ENCODE results near the gene LPO. TPM values are rescaled to one million over a fixed set of nuclear protein-coding genes. Genes with fewer than 3 reads are reported as not detected.

LPO gene
- total RNA-seq, 1 experiment from 2014 or later: 0.54 TPM

DNA sequence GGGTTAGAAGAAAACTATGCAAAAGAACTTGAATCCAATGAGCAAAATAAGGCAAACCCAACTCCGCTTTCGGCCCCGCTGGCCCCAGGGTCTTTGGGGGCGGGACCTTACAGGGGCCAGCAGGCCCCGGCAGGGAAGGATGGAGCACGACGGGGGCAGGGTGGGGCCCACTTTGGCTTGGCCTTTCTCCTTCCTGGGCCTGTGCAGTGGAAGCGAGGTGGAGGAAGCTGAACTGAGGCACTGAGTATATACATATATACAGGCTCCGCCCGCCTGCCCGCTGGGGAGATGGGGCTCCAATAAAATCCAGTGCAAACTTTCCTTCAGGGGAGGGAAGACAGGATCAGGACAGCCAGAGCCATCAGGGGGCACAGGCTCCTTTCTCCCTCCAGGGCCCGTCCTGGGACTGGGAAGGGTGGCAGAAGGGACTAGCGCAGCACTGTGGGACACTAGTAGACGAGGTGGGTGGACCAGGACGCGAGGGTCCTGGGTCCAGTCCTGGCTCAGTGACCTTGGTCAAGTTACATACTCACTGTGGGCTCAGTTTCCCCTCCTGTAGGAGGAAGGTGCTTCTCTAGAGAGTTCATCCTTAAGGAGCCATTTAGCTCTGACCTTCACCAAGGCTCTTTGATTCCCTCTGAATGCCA is 63.2 kb downstream of the LPO start:
- H3K4me3 ChIP-seq (ENCODE audit: low read depth, low read length): no peak overlapping the region
- peaks cover 5% of the 10 kb centered on the region for H3K4me1 Mint-ChIP-seq (ENCODE audit: low read depth, unreplicated experiment)
- no peaks in the 10 kb centered on the region for H3K9me3 ChIP-seq
- no peaks in the 10 kb centered on the region for H3K27me3 Mint-ChIP-seq (ENCODE audit: insufficient read depth, unreplicated experiment)
- H3K36me3 ChIP-seq (ENCODE audit: control insufficient read depth, insufficient read depth, low read length): no peaks in the 10 kb centered on the region
- no peak overlapping the region for H3K27ac Mint-ChIP-seq (ENCODE audit: unreplicated experiment)
- DNase-seq: no peak
- no peaks in the 10 kb centered on the region for H3K4me1 ChIP-seq
- no peak overlapping the region for H3K4me3 Mint-ChIP-seq (ENCODE audit: unreplicated experiment)
- CTCF ChIA-PET: interaction anchor here (0.9 kb wide), 1 partner anchor 16 kb away, joined by 3 read pairs; no protein-coding TSS in a partner anchor
- TF ChIP-seq, protein P1, sequence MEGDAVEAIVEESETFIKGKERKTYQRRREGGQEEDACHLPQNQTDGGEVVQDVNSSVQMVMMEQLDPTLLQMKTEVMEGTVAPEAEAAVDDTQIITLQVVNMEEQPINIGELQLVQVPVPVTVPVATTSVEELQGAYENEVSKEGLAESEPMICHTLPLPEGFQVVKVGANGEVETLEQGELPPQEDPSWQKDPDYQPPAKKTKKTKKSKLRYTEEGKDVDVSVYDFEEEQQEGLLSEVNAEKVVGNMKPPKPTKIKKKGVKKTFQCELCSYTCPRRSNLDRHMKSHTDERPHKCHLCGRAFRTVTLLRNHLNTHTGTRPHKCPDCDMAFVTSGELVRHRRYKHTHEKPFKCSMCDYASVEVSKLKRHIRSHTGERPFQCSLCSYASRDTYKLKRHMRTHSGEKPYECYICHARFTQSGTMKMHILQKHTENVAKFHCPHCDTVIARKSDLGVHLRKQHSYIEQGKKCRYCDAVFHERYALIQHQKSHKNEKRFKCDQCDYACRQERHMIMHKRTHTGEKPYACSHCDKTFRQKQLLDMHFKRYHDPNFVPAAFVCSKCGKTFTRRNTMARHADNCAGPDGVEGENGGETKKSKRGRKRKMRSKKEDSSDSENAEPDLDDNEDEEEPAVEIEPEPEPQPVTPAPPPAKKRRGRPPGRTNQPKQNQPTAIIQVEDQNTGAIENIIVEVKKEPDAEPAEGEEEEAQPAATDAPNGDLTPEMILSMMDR (IDR thresholded peaks at IDR 0.05; ENCODE audit: insufficient read depth in 1 of 2, low read depth in 1 of 2, low read length in 1 of 2, severe bottlenecking in 1 of 2, unreplicated experiment in 1 of 2): no peak
- H3K36me3 Mint-ChIP-seq (ENCODE audit: insufficient read depth, unreplicated experiment): no peaks in the 10 kb centered on the region
- BruUV-seq (replicated peaks): no TSS peak
- intact Hi-C loops (cut with micrococcal nuclease; ENCODE audit: unreplicated experiment): no loop called here
- no peaks in the 10 kb centered on the region for H3K9me3 Mint-ChIP-seq (ENCODE audit: unreplicated experiment)
- POLR2A ChIA-PET: no interaction called here
- H3K27me3 ChIP-seq (replicated peaks; ENCODE audit: control insufficient read depth, insufficient read depth, low read length): no peaks in the 10 kb centered on the region

DNA sequence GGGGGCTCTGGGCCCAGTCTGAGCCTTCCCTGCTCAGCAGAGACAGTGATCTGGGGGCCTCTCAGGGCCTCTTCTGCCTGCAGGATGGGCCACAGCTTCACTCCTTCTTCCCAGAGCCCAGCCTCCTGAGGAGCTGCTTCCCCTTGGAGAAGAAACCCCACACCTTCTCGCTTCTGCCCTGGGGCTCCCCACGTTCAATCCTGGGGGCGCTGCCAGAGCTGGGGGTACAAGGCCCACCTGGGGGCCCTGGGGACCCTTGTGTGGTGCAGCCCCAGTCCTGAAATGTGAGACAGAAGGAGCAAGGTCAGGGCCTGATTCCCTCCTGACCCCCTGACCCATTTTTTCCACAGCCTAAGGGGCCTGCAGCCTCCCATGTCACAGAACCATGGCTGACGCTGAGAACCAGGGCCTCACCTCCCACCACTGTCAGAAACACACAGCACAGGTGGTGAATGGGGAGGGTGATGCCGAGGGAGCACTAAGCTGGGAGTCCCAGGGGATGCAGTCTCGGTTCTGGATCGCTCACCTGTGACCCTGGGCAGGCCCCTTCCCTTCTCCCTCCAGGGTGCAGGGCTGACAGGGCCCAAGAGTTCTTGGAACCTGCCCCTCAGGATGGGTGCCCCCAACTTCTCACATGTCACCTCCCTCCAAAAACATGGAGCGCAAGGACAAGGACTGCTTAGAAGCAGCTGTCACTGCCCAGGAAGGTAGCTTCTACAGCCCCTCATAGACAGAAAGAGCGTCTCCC is 64.0 kb downstream of the LPO start:
- Mint-ChIP-seq H3K4me1 (ENCODE audit: low read depth, unreplicated experiment) (peaks cover 5% of the 10 kb centered on the region), H3K27me3 (ENCODE audit: insufficient read depth, unreplicated experiment) (no peaks in the 10 kb centered on the region), H3K27ac (ENCODE audit: unreplicated experiment) (no peak overlapping the region), H3K9me3 (ENCODE audit: unreplicated experiment) (no peaks in the 10 kb centered on the region), H3K4me3 (ENCODE audit: unreplicated experiment) (no peak overlapping the region), H3K36me3 (ENCODE audit: insufficient read depth, unreplicated experiment) (no peaks in the 10 kb centered on the region)
- H3K4me3 ChIP-seq (ENCODE audit: low read depth, low read length): no peak overlapping the region
- no peaks in the 10 kb centered on the region for H3K27me3 ChIP-seq (replicated peaks; ENCODE audit: control insufficient read depth, insufficient read depth, low read length)
- no peaks in the 10 kb centered on the region for H3K36me3 ChIP-seq (ENCODE audit: control insufficient read depth, insufficient read depth, low read length)
- no peaks in the 10 kb centered on the region for H3K4me1 ChIP-seq
- no peaks in the 10 kb centered on the region for H3K9me3 ChIP-seq
- CTCF ChIA-PET: interaction anchor here (1.6 kb wide), 1 partner anchor 12 kb away, joined by 5 read pairs; no protein-coding TSS in a partner anchor
- intact Hi-C loops (cut with micrococcal nuclease; ENCODE audit: unreplicated experiment): no loop called here
- POLR2A ChIA-PET: no interaction called here
- DNase-seq: no peak
- TF ChIP-seq, protein P1 (IDR thresholded peaks at IDR 0.05; ENCODE audit: insufficient read depth in 1 of 2, low read depth in 1 of 2, low read length in 1 of 2, severe bottlenecking in 1 of 2, unreplicated experiment in 1 of 2): no peak
- BruUV-seq (replicated peaks): no TSS peak

DNA sequence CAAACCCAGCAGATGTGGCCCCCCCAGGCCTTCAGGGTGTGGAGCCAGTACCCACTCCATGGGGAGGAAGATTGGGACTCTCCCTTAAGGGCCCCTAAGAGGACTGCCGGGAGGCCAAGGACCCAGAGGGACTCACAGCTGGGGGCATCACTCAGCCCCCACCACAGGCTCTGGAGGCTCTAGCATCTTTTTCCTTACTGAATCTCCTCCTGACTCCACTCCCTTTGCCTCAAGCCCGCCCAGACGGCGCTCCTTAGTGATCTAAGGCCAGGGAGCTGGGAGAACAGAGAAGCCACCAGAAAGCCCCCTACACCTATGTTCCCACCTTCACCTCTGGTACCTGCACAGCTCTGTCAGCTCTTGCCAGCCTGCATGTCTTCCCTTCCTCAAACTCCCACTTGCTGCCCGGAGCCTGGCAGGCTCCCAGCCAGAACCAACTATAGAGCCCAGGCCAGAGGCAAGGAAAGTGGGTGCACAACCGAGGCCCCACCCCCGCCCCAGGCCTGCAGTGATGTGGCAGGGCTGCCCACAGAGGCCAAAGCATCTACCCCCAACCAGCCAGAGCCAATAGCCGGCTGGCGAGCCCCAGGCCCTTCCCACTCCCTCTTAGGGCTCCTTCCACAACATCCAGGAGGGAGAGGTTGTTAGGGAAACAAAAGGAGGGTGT is 64.7 kb downstream of the LPO start:
- intact Hi-C loops (cut with micrococcal nuclease; ENCODE audit: unreplicated experiment): no loop called here
- no peaks in the 10 kb centered on the region for H3K36me3 Mint-ChIP-seq (ENCODE audit: insufficient read depth, unreplicated experiment)
- Histone ChIP-seq H3K4me3 (ENCODE audit: low read depth, low read length) (no peak overlapping the region), H3K4me1 (no peaks in the 10 kb centered on the region), H3K36me3 (ENCODE audit: control insufficient read depth, insufficient read depth, low read length) (no peaks in the 10 kb centered on the region), H3K9me3 (no peaks in the 10 kb centered on the region), H3K27me3 (replicated peaks; ENCODE audit: control insufficient read depth, insufficient read depth, low read length) (no peaks in the 10 kb centered on the region)
- H3K27me3 Mint-ChIP-seq (ENCODE audit: insufficient read depth, unreplicated experiment): no peaks in the 10 kb centered on the region
- CTCF ChIA-PET: interaction anchor here (1.2 to 1.6 kb wide), 2 partner anchors 12 to 14 kb away, joined by 3 to 5 read pairs; no protein-coding TSS in a partner anchor
- peaks cover 5% of the 10 kb centered on the region for H3K4me1 Mint-ChIP-seq (ENCODE audit: low read depth, unreplicated experiment)
- no TSS peak for BruUV-seq (replicated peaks)
- no peaks in the 10 kb centered on the region for H3K9me3 Mint-ChIP-seq (ENCODE audit: unreplicated experiment)
- H3K27ac Mint-ChIP-seq (ENCODE audit: unreplicated experiment): no peak overlapping the region
- POLR2A ChIA-PET: no interaction called here
- TF ChIP-seq, protein P1 (IDR thresholded peaks at IDR 0.05; ENCODE audit: insufficient read depth in 1 of 2, low read depth in 1 of 2, low read length in 1 of 2, severe bottlenecking in 1 of 2, unreplicated experiment in 1 of 2): no peak
- DNase-seq: no peak
- no peak overlapping the region for H3K4me3 Mint-ChIP-seq (ENCODE audit: unreplicated experiment)

All from Caco-2 (cell line).